ENCODE results near the gene DSP. TPM values are rescaled to one million over a fixed set of nuclear protein-coding genes. Genes with fewer than 3 reads are reported as not detected.

DSP gene
- total RNA-seq, 1 donor from 2014 or later, result 464 TPM

- H3K36me3 Mint-ChIP-seq (ENCODE audit: low read depth), result no peaks in the 10 kb centered on the region
- H3K27me3 Mint-ChIP-seq (ENCODE audit: low read depth), result no peaks in the 10 kb centered on the region
- no peak overlapping the region for H3K27ac Mint-ChIP-seq (ENCODE audit: unreplicated experiment)
- no peak overlapping the region for H3K4me3 Mint-ChIP-seq (ENCODE audit: unreplicated experiment)
- H3K9me3 Mint-ChIP-seq (ENCODE audit: low read depth), result no peaks in the 10 kb centered on the region
- TF ChIP-seq CTCF (IDR thresholded peaks at IDR 0.05), result no peak
- H3K4me1 Mint-ChIP-seq (ENCODE audit: low read depth), result peaks cover 5% of the 10 kb centered on the region
- DNase-seq (ENCODE audit: low spot score), result no peak
Measured at GRCh38 chr6:7512320-7512719, 29.2 kb upstream of the DSP start.

GRCh38 chr6:7513529-7513928, 27.9 kb upstream of the DSP start:
- Mint-ChIP-seq H3K9me3 (ENCODE audit: low read depth) (no peaks in the 10 kb centered on the region), H3K4me3 (ENCODE audit: unreplicated experiment) (no peak overlapping the region), H3K27ac (ENCODE audit: unreplicated experiment) (no peak overlapping the region), H3K27me3 (ENCODE audit: low read depth) (no peaks in the 10 kb centered on the region), H3K36me3 (ENCODE audit: low read depth) (no peaks in the 10 kb centered on the region), H3K4me1 (ENCODE audit: low read depth) (peaks cover 5% of the 10 kb centered on the region)
- TF ChIP-seq CTCF (IDR thresholded peaks at IDR 0.05), result no peak
- DNase-seq (ENCODE audit: low spot score), result no peak

GRCh38 chr6:7515363-7515762, 26.1 kb upstream of the DSP start:
- no peak for DNase-seq (ENCODE audit: low spot score)
- Mint-ChIP-seq H3K9me3 (ENCODE audit: low read depth) (no peaks in the 10 kb centered on the region), H3K36me3 (ENCODE audit: low read depth) (no peaks in the 10 kb centered on the region)

GRCh38 chr6:7518877-7519276, 22.6 kb upstream of the DSP start:
- H3K27me3 Mint-ChIP-seq (ENCODE audit: low read depth), result no peaks in the 10 kb centered on the region
- no peak overlapping the region for H3K27ac Mint-ChIP-seq (ENCODE audit: unreplicated experiment)
- no peaks in the 10 kb centered on the region for H3K9me3 Mint-ChIP-seq (ENCODE audit: low read depth)
- TF ChIP-seq CTCF (IDR thresholded peaks at IDR 0.05), result no peak
- H3K4me1 Mint-ChIP-seq (ENCODE audit: low read depth), result peaks cover 11% of the 10 kb centered on the region
- no peaks in the 10 kb centered on the region for H3K36me3 Mint-ChIP-seq (ENCODE audit: low read depth)
- H3K4me3 Mint-ChIP-seq (ENCODE audit: unreplicated experiment), result no peak overlapping the region
- DNase-seq (ENCODE audit: low spot score), result no peak

More at GRCh38 chr6:7515363-7515762, 26.1 kb upstream of the DSP start:
- no peak overlapping the region for H3K4me3 Mint-ChIP-seq (ENCODE audit: unreplicated experiment)
- H3K27ac Mint-ChIP-seq (ENCODE audit: unreplicated experiment), result no peak overlapping the region
- peaks cover 16% of the 10 kb centered on the region for H3K4me1 Mint-ChIP-seq (ENCODE audit: low read depth)
- TF ChIP-seq CTCF (IDR thresholded peaks at IDR 0.05), result no peak
- no peaks in the 10 kb centered on the region for H3K27me3 Mint-ChIP-seq (ENCODE audit: low read depth)

GRCh38 chr6:7522873-7523272, 18.6 kb upstream of the DSP start:
- H3K4me1 Mint-ChIP-seq (ENCODE audit: low read depth), result peaks cover 40% of the 10 kb centered on the region
- DNase-seq (ENCODE audit: low spot score), result no peak
- H3K36me3 Mint-ChIP-seq (ENCODE audit: low read depth), result peaks cover 4% of the 10 kb centered on the region
- peaks cover 4% of the 10 kb centered on the region for H3K9me3 Mint-ChIP-seq (ENCODE audit: low read depth)
- TF ChIP-seq CTCF (IDR thresholded peaks at IDR 0.05), result no peak
- no peaks in the 10 kb centered on the region for H3K27me3 Mint-ChIP-seq (ENCODE audit: low read depth)
- H3K4me3 Mint-ChIP-seq (ENCODE audit: unreplicated experiment), result no peak overlapping the region
- H3K27ac Mint-ChIP-seq (ENCODE audit: unreplicated experiment), result no peak overlapping the region
